ENCODE results near the gene MANSC4.

The MANSC4 gene

GRCh38 chr12:27800819-27801218, 20.8 kb upstream of the MANSC4 start:
- no peak for DNase-seq (ENCODE audit: low read depth)

GRCh38 chr12:27797301-27798025, 17.4 kb upstream of the MANSC4 start:
- no peak for DNase-seq (ENCODE audit: low read depth)

GRCh38 chr12:27796128-27796527, 16.1 kb upstream of the MANSC4 start:
- DNase-seq (ENCODE audit: low read depth), result no peak

- no peak for DNase-seq (ENCODE audit: low read depth)
Observed at GRCh38 chr12:27794818-27795584, 15.0 kb upstream of the MANSC4 start.

GRCh38 chr12:27790179-27790578, 10.1 kb upstream of the MANSC4 start:
- no peak for DNase-seq (ENCODE audit: low read depth)

GRCh38 chr12:27787559-27787958, 7.5 kb upstream of the MANSC4 start:
- DNase-seq (ENCODE audit: low read depth), result no peak

- DNase-seq (ENCODE audit: low read depth), result no peak
Observed at GRCh38 chr12:27785882-27786570, 6.0 kb upstream of the MANSC4 start.

GRCh38 chr12:27782481-27782880, 2.4 kb upstream of the MANSC4 start:
- DNase-seq (ENCODE audit: low read depth), result no peak

GRCh38 chr12:27781680-27782079, 1.6 kb upstream of the MANSC4 start:
- DNase-seq (ENCODE audit: low read depth), result no peak

- DNase-seq (ENCODE audit: low read depth), result no peak
Observed at GRCh38 chr12:27780612-27781408, 774 bp upstream of the MANSC4 start.

- DNase-seq (ENCODE audit: low read depth), result no peak
Observed at GRCh38 chr12:27779416-27779919, 568 bp downstream of the MANSC4 start.

- DNase-seq (ENCODE audit: low read depth), result no peak
Observed at GRCh38 chr12:27778206-27778605, 1.8 kb downstream of the MANSC4 start.

GRCh38 chr12:27777141-27777540, 2.9 kb downstream of the MANSC4 start:
- no peak for DNase-seq (ENCODE audit: low read depth)

- DNase-seq (ENCODE audit: low read depth), result no peak
Observed at GRCh38 chr12:27772328-27773049, 7.5 kb downstream of the MANSC4 start.

GRCh38 chr12:27771481-27772327, 8.3 kb downstream of the MANSC4 start:
- no peak for DNase-seq (ENCODE audit: low read depth)

GRCh38 chr12:27769142-27769673, 10.8 kb downstream of the MANSC4 start:
- DNase-seq (ENCODE audit: low read depth), result no peak

GRCh38 chr12:27766587-27766986, 13.4 kb downstream of the MANSC4 start:
- no peak for DNase-seq (ENCODE audit: low read depth)

- DNase-seq (ENCODE audit: low read depth), result no peak
Observed at GRCh38 chr12:27762757-27763156, 17.3 kb downstream of the MANSC4 start.

- no peak for DNase-seq (ENCODE audit: low read depth)
Observed at GRCh38 chr12:27756670-27757195, 23.3 kb downstream of the MANSC4 start.

GRCh38 chr12:27754795-27755194, 25.2 kb downstream of the MANSC4 start:
- no peak for DNase-seq (ENCODE audit: low read depth)

All from stimulated activated CD8-positive, alpha-beta memory T cell treated with anti-CD3 and anti-CD28 coated beads, Interleukin-7, amount 100 ng/mL, for 24 hours (primary cell).